ENCODE measurements around the gene KLHL15.

- TF ChIP-seq EP300 (IDR thresholded peaks at IDR 0.05) (no peak), POLR2A (IDR thresholded peaks at IDR 0.05) (no peak)
- TF ChIP-seq, protein P1, sequence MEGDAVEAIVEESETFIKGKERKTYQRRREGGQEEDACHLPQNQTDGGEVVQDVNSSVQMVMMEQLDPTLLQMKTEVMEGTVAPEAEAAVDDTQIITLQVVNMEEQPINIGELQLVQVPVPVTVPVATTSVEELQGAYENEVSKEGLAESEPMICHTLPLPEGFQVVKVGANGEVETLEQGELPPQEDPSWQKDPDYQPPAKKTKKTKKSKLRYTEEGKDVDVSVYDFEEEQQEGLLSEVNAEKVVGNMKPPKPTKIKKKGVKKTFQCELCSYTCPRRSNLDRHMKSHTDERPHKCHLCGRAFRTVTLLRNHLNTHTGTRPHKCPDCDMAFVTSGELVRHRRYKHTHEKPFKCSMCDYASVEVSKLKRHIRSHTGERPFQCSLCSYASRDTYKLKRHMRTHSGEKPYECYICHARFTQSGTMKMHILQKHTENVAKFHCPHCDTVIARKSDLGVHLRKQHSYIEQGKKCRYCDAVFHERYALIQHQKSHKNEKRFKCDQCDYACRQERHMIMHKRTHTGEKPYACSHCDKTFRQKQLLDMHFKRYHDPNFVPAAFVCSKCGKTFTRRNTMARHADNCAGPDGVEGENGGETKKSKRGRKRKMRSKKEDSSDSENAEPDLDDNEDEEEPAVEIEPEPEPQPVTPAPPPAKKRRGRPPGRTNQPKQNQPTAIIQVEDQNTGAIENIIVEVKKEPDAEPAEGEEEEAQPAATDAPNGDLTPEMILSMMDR (IDR thresholded peaks at IDR 0.05), result no peak
These were observed 62.8 kb downstream of the KLHL15 start for GRCh38 chrX:23964191-23964590.
